HG02938 (cell line): ENCODE results near the gene NTMT1.
"Not testable (repeated sequence)": the region's sequence is repeated elsewhere in the genome, so short reads cannot be mapped to it uniquely, and the experiment has no call there.

Source experiments
- ATAC-seq: cut with Tn5 transposase; IDR thresholded peaks from one replicate; pipeline ENCODE4 v1.9.1; 2021; ENCODE audit warnings: mild to moderate bottlenecking, moderate library complexity; ENCODE audit not compliant: unreplicated experiment

NTMT1 gene

DNA sequence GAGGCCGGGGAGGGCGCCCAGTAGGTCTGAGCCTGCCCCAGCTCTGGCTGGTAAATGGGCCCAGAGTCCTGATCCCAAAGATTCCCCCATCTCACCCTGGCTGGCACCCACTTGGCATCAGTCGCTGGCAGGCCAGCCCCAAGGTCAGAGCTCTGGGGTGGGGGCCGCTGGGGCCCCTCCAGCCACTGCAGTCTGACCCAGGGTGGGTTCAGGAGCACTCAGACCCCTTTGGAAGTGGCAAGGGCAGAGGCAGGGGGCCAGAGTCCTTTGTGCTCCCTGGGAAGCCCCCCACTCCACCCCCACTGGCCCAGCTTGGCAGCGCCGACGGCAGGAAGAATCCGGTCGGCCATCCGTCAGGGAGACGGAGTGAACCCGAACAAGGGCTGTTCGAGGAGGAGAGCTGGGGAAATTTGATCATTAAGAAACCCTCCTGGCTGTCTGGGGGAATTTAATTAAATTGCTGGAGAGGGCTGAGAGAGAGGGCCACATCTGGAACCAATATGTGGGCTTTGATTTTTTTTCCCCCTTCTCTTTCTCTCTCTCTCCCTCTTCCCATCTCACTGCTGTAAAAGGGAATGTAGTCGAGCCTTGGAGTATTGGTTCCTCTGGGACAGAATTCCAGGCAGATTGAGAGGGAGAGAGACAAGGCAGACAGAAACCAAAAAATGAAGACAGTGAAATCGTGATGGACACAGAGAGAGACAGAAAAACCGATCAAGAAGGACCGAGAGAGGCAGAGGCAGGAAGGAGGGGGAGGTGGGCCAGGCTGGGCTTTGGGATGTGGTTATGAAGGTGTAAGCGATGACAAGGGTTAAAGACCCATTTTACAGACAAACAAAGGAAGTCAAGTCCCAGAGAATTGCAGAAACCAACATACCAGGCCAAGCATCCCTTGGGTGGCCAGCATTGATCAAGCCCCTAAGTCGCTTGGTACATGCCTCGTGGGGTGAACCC lies 24.0 kb downstream of the NTMT1 start:
- no peak for ATAC-seq

DNA sequence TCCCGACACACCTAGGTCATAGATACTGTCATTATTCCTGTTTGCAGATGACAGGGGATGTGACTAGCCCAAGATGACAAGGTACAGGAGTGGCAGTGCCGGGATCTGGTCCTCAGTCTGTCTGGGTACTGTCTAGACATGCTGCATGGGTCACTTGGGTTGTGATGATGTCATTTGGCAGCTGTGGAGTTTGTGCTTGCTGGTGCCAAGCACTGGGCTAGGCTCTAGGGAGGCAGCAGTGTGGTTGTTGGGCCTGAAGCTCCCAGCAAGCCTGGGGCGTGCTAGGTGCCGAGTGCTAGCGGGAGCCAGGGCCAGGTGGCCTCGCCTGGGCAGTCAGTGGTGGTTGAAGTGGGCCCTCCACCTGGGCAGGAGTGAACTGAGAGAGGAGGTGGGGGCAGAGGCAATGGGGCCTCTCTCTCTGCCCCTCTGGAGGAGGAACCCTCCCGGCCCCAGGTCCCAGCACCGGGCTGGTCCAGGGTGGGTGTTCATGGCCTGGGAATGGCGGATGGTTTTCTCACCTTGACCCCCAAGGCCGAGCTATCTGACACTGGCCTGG lies 24.8 kb downstream of the NTMT1 start:
- ATAC-seq: no peak

DNA sequence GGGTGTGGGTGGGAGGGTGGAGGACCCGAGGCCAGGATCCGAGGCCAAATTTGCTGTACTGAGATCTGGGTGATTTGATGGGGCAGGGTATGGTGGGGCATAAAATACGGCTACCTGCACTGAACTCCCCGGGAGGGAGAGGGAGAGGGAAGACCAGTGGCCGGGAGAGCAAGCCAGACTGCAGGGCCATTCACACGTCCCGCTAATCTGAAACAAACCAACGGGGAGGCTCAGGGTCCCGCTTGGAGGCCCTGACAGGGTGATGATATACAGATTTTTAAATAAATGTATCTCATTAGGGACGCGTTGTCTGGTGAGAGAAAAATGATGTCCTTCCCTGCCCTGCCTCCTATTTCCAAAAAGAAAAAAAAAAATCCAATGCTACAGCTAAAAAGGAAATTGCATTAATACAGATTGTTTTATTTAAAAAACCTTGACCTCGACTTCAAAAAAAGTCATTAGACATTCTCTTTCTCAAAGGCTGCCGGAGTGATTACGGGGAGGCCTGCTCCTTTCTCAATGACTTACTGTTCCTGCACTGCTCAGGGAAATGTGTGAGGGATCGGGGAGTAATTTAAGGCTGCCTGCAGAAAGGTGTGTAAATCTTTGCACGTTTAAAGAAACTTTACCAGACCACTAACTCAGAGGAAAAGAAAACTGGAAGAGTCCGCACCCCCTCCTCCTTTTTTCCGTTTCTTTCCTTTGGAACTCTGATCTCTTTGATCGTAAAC lies 28.0 kb downstream of the NTMT1 start:
- no peak for ATAC-seq

DNA sequence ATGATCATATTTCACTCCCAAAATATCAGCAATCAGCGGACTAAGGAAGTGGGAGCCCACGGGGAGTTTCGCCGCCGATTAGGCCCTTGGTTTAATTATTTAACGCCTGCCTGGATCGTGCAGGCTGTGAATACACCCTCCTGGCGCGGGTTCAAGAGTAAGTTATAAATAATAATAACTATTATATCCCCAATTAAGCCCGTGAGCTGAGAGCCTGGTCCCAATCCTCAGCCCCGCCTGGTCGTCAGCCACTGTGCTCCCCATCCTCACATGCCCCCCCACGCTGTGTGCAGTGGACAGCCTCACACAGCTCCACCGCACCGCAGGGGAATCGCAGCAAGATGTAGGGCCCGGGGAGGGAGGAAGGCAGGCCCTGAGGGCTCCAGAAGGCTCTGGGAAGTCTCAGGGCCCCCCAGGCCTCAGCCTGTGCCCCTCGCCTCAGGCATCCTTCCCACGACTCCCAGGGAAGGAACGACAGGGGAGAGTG lies 28.6 kb downstream of the NTMT1 start:
- no peak for ATAC-seq

DNA sequence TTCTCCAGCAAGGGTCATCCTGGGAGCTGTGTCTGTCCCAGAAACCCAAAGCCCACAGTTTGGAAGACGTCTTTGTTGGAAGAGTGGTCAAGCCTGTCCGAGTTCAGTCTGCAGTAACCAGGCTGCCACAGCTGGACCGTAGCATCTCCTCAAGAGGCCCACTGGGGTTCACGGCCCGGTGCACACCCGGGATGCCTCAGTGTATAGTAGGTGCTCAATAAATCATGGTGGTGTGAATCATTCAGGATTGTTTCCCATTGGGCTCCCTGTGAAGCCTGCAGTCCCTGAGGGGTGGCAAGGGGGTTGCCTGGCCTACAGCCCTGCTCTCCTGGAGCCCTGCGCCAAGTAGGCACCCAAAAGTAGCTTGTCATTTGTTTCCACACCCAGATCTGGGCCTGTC lies 29.2 kb downstream of the NTMT1 start:
- no peak for ATAC-seq

DNA sequence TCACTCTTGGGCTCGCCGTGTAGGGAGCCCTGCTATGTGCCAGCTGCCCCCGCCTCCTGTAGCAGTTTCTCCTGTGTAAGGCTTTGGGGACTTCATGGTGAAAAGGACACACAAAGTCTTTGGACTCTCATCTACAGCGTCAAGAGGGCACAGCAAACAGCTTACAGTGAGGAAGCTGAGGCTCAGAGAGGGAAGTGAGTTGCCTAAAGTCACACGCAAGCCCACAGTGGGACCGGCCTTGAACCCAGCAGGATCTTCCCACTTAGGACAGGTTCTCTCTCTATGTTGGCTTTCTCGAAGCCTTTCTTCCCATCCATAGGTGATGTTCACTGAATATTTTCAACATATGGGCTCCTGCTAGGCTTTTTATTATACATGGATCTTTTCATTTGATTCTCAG lies 29.7 kb downstream of the NTMT1 start:
- no peak for ATAC-seq

DNA sequence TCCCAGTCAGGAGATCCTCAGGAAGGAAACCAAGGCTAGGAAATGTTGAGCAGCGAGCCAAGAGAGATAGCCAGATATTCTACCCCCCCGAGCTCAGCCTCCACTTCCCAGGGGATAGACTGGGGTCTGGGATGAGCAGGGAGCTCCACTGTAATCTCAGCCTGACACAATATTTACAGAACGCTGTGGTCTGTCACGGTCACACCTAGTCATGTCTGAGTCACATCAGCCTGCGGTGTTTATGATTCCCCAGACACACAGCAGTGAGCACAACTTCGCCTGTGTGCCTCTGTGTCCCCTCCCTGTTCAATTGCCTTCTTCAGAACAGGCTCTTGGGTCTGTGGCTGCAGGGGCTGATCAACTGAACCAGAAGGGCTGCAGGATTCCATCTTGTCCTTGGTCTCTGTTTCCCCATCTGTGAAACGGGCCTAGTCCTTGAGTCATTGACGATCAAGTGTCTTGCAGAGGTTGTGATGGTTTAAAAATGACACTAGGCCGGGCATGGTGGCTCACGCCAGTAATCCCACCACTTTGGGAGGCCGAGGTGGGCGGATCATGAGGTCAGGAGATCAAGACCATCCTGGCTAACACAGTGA lies 30.9 kb downstream of the NTMT1 start:
- no peak for ATAC-seq

DNA sequence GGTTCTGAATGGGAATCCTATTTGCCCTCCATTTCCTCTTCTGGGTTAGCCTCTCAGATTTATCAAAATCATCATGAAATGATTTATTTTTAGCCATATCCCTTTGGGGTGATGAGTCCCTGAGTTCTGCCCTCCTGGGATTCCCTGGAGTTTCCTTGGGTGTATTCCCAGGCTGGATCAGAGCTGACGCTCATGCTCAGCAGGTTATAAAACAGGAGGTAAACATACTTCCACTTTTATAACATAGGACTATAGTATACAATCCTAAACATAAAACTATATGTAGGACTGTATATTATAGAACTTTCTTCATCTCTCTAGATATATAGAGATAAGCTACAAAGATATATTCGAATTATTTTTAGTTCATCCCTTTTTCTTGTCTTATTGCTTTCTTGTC lies 35.1 kb downstream of the NTMT1 start:
- ATAC-seq: no peak

DNA sequence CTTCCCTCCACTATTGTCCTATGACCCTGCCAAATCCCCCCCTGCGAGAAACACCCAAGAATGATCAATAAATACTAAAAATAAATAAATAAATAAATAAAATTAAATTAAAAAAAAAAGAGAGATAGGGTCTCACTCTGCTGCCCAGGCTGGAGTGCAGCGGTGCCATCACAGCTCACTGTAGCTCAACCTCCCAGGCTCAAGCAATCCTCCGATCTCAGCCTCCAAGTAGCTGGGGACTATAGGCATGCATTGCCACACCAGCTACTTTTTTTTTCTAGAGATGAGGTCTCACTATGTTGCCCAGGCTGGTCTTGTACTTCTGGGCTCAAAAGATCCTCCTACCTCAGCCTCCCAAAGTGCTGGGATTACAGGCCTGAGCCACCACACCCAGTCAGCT lies 36.3 kb downstream of the NTMT1 start:
- ATAC-seq: not testable (repeated sequence)

DNA sequence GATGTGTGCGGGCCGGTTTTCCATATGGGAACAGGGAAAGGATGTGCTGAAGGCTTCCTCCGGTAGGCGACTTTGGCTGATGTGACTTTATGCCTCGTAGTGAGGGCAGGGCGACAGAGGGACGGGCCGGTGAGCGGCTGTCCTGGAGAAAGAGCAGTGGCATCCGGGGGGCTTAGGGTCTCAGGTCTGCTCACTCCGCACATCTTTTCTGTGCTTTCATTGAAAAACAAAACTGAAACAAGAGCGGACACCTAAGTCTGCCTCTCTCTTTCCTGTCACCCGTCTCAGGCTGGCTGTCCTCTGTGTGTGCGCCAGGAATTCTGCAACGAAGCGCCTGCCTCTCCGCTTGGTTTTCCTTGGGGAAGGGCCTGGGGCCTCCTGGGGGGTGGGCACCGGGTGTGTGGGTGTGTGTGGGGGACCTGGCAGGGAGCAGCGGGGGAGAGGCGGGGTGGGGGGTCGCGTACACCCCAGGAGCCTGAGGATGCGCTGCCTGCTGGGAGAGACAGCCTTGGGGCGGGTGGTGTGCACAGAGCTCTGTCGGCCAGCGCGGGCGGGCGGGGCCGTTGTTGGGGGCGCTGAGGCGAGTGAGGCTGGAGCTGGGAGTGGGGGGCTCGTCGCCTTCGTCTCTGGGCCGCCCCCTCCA lies 38.9 kb downstream of the NTMT1 start:
- no peak for ATAC-seq

DNA sequence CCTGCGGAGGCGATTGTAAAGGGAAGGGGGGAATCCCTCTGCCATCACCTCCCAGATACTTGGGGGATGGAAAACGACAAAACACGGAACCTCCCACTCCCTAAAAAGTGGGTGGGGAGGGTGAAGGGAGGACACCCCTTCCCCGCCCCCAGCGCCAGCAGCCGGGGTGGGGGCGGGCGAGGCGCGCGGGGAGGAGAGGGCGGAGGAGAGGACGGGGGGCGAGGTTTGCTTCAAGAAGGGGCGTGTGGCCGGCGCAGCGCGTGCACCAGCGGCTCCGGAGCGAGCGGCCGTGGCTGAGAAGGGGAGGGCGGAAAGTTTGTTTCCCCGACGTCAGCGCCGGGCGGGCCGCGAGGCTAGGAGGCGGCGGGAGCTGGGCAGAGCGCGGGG lies 39.4 kb downstream of the NTMT1 start, which contains the start of gene PRRX2:
PRRX2 (plus strand) TSS at position 259 of the 387 bp plus-strand sequence. CDS start 221 bp downstream, outside the sequence.
- no peak for ATAC-seq

DNA sequence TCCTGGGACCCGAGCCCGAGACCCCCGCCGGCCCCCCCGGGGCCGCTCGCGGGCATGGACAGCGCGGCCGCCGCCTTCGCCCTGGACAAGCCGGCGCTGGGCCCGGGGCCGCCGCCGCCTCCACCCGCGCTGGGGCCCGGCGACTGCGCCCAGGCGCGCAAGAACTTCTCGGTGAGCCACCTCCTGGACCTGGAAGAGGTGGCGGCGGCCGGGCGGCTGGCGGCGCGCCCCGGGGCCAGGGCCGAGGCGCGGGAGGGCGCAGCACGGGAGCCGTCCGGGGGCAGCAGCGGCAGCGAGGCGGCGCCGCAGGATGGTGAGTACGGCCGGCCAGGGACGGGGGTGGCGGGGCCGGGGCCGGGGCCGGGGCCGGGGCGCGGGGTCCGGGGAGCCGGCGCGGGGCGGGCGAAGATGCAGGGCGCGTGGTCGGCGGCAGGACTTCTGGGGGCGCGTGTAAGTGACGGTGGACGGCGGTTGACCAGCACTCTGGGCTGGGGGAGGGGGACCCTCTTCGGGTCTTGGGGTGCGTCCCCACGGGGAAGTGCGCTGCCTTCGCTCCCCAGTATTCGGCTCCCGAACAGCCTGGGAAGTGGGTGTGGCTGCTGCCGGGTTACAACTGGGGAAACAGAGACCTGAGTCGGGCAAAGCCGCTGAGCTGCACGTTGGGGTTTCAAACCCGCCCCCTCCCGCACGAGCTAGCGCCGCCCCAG lies 40.0 kb downstream of the NTMT1 start:
- ATAC-seq: no peak

DNA sequence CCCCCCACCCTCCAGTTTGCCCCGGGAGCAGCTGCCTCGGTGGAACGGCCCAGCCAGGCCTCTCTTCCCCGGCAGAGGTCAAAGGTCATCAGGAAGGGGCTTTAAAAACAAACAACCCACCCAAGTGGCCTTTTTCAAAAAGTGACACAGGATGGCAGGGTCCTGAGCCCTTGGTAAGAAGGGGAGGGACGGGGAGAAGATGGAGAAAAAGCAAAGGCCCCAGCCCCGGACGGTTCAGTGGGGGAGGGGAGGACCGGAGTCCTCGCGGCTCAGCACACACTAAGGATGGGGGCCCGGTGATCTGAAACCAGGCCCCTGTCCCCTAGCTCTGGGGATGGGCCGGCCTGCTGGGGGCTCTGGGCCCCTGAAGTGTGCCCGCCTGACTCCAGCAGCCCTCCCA lies 40.6 kb downstream of the NTMT1 start:
- ATAC-seq: no peak

DNA sequence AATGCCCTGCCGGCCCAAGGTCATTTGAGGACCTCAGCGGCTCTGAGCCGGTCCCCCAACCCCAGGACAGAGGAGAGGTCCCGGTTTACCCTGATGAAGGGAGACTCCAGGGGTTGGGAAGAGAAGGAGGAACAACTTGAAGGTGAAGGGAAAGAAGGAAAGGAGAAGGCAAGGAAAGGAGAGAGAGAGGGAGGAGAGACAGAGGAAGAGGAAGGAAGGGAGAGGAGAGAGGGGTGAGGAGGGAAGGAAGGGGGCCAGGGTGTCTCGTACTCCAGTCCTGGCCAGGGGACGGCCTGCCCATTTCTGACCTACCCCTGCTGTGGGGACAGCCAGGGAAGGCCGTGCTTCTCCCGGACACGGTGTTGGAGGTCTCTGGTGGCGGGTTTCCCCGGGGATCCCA lies 41.4 kb downstream of the NTMT1 start:
- no peak for ATAC-seq

DNA sequence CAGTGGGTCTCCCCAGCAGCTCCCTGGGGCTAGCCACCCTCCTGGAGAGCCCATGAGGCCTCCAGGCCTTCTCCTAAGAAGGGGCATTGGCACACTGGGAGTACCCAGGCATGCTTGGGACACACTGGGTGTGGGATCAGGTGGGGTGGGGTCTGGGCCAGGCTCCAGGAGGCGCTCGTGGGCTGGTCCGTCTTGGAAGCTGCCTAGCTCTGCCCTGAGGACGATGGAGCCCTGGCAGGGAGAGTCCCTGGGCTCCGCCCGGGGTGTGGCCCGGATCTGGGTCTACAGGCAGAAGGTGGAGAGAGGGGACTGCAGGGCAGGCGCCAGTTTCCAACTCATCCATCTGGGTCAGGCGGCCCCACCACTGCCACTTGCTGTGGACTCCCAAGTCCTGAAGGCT lies 41.9 kb downstream of the NTMT1 start:
- no peak for ATAC-seq

DNA sequence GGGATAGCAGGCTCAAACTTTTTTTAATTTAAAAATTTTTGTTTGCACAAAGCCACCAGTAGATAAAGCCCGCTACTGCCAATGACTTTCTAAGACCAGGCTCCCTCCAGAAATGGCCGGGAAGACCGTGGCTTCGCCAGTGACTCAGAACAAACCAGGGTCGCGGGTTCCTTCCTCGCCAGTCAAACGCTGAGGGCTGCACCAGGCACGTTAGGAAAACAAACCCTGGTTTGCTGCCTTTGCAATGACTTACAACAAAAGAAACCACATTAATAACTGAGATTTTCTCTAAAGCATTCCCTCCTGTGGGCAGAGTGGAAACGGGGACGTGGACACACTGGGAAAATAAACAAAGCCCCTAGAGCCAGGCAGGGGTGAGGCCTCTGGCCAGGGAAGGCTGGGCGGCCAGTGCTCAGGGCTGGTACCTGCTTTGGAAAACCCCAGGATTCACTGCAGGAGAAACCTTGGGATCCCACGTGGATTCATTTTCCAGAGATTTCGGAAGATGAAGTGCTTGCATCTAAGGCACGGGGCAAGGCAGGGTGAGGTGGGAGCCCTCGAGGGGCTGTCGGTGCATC lies 43.3 kb downstream of the NTMT1 start:
- no peak for ATAC-seq

DNA sequence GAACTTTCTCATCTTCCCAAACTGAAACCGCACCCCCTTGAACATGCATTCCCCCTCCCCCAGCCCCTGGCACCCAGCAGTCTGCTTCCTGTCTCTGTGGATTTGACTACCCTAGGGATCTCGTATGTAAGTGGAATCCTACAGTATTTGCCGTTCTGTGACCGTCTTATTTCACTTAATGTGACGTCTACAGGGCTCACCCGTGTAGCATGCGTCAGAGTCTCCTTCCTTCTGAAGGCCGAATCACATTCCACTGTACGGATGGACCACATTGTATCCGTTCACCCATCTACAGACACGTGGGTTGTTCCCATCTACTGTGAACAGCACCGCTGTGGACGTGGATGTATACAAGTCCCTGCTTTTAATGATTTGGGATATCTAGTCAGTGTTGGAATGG lies 44.0 kb downstream of the NTMT1 start:
- no peak for ATAC-seq

DNA sequence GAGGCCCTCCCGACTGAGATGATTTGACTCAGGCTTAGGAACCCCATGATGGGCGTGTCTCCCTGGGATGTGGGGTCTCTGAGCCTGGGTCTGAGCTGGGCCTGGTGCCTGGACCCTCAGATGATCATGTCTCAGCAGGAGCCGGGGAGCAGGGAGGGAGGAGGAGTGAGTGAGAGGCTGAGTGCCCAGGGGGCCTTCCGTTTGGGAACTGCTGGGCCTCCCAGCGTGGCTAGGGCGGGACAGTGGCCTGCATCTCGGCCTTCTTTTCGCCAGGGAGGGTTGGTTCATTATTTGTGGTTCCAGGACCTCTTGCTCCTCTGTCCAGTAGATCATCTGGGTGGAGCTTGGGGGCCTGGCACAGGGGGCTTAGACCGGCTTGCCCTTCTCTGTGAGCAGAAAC lies 45.1 kb downstream of the NTMT1 start:
- ATAC-seq: no peak

DNA sequence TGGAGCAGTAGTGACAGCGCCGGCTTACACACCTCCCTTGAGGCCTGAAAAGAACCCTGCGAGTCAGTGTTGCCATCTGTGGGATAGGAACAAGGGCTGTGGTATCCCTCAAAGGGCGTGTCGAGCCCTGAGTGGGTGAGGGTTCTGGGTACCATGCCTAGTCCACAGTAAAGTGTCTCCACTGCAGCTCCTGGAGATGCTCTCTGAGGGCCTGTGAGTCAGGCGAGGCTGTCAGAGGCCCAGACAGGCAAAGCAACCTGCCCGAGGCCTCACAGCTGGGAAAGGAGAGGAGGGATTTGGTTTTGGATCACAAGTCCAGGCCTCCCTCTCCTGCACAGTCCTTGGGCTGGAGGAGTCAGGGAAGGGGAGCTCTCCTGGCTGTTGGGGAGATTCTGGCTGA lies 45.6 kb downstream of the NTMT1 start:
- no peak for ATAC-seq

DNA sequence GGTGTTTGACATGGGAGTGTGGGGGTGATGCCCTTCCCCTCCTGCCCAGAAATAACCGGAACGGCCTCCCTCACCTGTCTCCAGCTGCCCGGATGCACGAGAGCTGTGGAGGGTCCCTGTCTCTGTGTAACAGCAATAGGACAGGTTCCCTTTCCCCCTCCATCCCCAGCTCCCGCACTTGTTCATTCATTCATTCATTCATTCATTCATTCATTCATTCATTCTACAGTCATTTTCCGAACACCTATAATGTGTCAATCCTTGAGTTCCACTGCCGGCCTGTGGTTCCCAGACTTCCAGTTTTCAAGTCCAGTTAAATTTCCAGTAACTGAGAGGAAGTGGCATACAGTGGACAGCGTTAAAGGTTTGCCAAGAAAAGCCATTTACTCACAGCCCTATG lies 46.7 kb downstream of the NTMT1 start:
- no peak for ATAC-seq
